UCSD-AML1 (cell line): Measurements from ENCODE around the gene RELCH.

ENCODE experiments used
- DNase-seq: peaks from one replicate; lab custom pipeline; 2025; ENCODE audit not compliant: unreplicated experiment; lab: John Stamatoyannopoulos, UW

Gene RELCH

GRCh38 chr18:62258093-62258492 lies 71.0 kb downstream of the RELCH start:
- no peak for DNase-seq

GRCh38 chr18:62258616-62259015 lies 71.6 kb downstream of the RELCH start:
- DNase-seq = no peak

GRCh38 chr18:62262061-62262460 lies 75.0 kb downstream of the RELCH start:
- DNase-seq = no peak

GRCh38 chr18:62264984-62265383 lies 77.9 kb downstream of the RELCH start:
- DNase-seq = peak; percentile 21

- DNase-seq = no peak
Measured at GRCh38 chr18:62277045-62277444, 90.0 kb downstream of the RELCH start.

- DNase-seq = no peak
Measured at GRCh38 chr18:62279561-62279960, 92.5 kb downstream of the RELCH start.

GRCh38 chr18:62280058-62280457 lies 93.0 kb downstream of the RELCH start:
- DNase-seq = no peak

- no peak for DNase-seq
Measured at GRCh38 chr18:62280786-62281185, 93.7 kb downstream of the RELCH start.

- no peak for DNase-seq
Measured at GRCh38 chr18:62281684-62282083, 94.6 kb downstream of the RELCH start.

- no peak for DNase-seq
Measured at GRCh38 chr18:62282188-62282629, 95.2 kb downstream of the RELCH start.

GRCh38 chr18:62284637-62285036 lies 97.6 kb downstream of the RELCH start:
- DNase-seq = no peak

GRCh38 chr18:62285281-62285680 lies 98.2 kb downstream of the RELCH start:
- no peak for DNase-seq

- no peak for DNase-seq
Measured at GRCh38 chr18:62287781-62288664, 101.0 kb downstream of the RELCH start.

- no peak for DNase-seq
Measured at GRCh38 chr18:62288665-62289008, 101.6 kb downstream of the RELCH start.

- DNase-seq = no peak
Measured at GRCh38 chr18:62289047-62289446, 102.0 kb downstream of the RELCH start.

GRCh38 chr18:62294073-62294472 lies 107.0 kb downstream of the RELCH start:
- DNase-seq = no peak

GRCh38 chr18:62300359-62300963 lies 113.4 kb downstream of the RELCH start:
- DNase-seq = no peak

- DNase-seq = no peak
Measured at GRCh38 chr18:62301322-62301721, 114.3 kb downstream of the RELCH start.

GRCh38 chr18:62312851-62313250 lies 125.8 kb downstream of the RELCH start:
- no peak for DNase-seq

- no peak for DNase-seq
Measured at GRCh38 chr18:62318228-62319180, 131.4 kb downstream of the RELCH start.

GRCh38 chr18:62321201-62321600 lies 134.1 kb downstream of the RELCH start:
- no peak for DNase-seq
